NCI-H1048 (cell line): Measurements from ENCODE around the gene RFC1.
"Not testable (repeated sequence)": the region's sequence is repeated elsewhere in the genome, so short reads cannot be mapped to it uniquely, and the experiment has no call there.

Experiments used
- DNase-seq: peaks from one replicate; lab custom pipeline; 2025; lab: John Stamatoyannopoulos, UW

Gene RFC1

GRCh38 chr4:39354254-39354552, 12.0 kb downstream of the RFC1 start:
- no peak for DNase-seq

- no peak for DNase-seq
Observed at GRCh38 chr4:39353478-39354253, 12.5 kb downstream of the RFC1 start.

DNA sequence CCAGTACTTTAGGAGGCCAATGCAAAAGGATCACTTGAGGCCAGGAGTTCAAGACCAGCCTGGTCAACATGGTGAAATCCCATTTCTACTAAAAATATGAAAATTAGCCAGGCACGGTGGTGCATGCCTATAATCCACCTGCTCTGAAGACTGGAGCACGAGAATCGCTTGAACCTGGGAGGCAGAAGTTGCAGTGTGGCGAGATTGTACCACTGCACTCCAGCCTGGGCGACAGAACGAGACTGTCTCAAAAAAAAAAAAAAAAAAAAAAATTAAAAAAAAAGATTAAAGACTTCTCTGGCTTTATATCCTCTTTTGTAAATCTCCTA, 13.0 kb downstream of the RFC1 start:
- DNase-seq: not testable (repeated sequence)

DNA sequence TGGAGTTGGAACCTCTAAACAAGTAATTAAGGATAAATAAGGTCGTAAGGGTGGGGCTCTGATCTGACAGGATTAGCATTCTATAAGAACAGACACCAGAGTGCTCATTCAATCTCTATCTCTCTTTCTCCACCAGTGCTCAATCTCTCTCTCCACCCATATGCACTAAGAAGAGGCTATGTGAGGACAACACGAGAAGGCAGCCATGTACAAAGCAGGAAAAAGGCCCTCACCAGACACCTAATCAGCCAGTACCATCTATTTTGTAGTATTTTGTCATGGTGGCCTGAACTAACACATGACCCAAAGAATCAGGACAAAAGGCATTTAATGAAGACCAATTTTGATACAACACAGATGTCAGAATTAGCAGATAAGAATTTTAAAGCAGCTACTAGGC, 16.8 kb downstream of the RFC1 start:
- DNase-seq: no peak

GRCh38 chr4:39348371-39349315, 17.5 kb downstream of the RFC1 start:
- DNase-seq: no peak

- no peak for DNase-seq
Observed at GRCh38 chr4:39346856-39347519, 19.2 kb downstream of the RFC1 start.

GRCh38 chr4:39342731-39343130, 23.4 kb downstream of the RFC1 start:
- DNase-seq: no peak

GRCh38 chr4:39341075-39341725, 25.0 kb downstream of the RFC1 start:
- DNase-seq: no peak

GRCh38 chr4:39339968-39340367, 26.2 kb downstream of the RFC1 start:
- DNase-seq: no peak

DNA sequence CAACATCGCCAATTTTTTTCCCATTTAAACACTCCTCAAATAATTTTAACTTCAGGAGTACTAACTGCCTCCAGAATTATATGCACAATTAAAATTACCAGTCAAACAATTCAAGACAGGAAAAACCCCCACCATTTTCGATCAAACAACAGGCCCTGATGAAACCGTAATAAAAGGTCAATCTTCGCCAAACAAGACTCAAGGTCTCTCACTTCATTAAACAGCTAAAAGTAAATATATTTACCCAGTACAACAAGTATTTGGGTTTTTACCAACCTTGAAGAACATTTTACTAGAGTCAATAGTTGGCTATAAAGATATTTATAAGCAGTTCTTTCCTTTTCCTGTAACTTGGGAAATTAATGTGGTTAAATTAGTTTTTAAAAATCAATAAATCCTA, 28.3 kb downstream of the RFC1 start:
- DNase-seq: no peak

- DNase-seq: no peak
Observed at GRCh38 chr4:39335566-39335965, 30.6 kb downstream of the RFC1 start.

DNA sequence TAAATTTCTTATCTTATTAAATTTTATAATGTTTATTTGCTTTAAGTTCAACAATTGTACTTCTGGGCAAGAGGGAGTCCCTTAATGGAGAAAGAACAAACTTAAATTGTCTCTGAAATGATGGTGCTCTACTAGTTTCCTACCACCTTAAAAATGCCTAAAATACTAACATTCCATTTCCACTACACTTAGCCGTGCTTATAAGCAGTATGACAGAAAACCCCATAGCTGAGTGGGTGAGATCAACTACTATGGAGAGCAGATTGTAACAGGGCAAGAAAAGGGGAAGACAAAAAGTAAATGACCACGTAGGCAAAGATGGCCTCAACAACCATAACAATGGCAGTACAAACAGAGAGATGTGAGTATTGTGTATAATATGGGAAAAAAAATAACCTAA, 35.0 kb downstream of the RFC1 start:
- DNase-seq: no peak

- DNase-seq: no peak
Observed at GRCh38 chr4:39330353-39330752, 35.8 kb downstream of the RFC1 start.

DNA sequence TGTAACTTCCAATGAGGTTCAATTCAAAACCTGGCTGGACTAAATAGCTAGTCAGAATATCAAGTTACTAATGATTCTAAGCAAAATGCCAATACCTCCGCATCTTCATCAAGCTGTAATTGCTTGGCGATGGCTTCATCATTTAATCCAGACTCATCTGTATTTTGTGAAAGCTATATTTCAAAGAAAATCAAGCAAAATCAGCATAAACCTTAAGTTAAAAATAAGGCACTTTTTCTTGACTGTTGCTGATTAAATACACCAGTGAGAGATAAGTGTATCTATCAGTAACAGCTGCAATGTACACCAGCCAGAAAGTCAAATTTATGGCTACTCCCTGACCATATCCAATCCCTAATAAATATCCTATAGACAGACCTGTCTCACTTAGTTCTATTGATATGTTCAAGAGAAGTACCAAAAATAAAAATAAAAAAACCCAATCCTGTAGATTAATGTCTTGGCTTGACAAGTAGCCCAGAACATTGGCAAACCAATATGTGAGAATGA, 39.6 kb downstream of the RFC1 start:
- no peak for DNase-seq

- no peak for DNase-seq
Observed at GRCh38 chr4:39324897-39325613, 41.1 kb downstream of the RFC1 start.

DNA sequence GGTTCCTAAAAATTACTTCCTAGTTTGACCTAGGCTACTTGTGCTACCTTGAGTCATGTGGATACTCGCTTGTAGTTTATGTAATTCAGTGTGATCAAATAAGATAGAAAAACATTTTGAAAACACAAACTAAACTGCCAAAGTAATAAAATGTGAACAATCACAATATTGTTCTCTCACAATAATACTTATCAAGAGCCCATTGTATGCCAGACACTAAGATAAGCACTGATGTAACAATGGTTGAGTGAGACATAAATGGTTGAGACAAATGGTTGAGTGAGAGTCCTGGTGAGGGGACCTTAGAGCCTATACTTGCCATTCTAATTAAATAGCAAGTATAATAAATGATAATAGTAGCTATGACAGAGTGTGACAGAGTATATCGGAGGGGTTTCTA, 41.7 kb downstream of the RFC1 start:
- DNase-seq: no peak

GRCh38 chr4:39323821-39324220, 42.3 kb downstream of the RFC1 start:
- DNase-seq: no peak

DNA sequence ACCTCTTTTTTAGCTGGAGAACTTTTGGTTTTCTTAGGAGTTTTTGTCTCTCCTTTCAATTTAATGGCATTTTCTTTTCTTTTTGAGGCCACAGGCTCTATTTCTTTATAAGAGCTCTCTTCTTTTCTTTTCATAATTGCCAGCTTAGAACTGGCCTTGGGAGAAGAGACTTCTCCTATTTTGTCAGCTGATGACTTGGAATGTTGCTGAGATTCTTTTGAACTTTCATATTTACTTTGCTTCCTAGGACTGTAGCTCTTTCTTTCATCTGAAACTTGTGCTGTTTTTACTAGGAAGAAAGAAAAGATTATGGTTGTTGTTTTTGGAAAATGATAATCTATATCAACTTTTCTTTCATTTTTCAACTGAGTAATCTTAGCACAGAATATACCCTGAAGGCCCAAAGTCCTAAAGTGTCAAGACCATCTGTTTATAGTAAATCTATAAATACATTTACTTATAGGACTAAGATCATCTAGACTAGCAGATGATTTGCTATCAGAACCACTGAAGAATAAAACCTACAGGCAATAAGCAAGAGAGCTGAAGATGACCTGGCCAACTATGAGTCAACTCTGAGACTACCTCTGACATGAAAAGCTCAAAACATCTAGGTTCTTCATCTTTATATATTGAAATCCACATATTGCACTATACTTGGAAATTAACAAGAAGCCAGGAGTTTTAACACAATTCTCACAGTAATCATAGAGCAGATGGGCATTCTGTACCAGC, 45.6 kb downstream of the RFC1 start:
- no peak for DNase-seq

GRCh38 chr4:39319676-39320075, 46.5 kb downstream of the RFC1 start:
- no peak for DNase-seq

GRCh38 chr4:39312816-39313215, 53.3 kb downstream of the RFC1 start:
- no peak for DNase-seq

DNA sequence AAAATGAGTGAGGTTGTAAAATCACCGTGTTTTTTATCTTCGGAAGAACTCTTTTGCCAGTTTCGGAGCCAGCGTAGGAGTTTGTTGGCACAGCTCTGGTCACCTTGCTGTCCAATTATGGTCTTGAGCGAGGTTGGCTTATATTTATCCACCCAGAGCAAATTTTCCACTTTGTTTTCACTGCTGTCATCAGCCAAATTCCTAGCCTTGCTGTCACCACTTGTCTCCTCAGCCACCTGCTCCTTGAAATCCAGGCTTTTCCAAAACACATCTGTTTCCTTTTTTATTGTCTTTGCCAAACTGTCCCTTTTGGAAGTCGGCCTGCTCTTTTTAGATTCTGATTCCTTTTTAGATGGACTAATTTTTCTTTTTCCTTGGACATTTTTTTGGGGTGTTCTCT, 57.6 kb downstream of the RFC1 start:
- no peak for DNase-seq
